GM18508 (cell line): ENCODE data around the gene FAM131B.

Experiments
- ATAC-seq: cut with Tn5 transposase; IDR thresholded peaks from one replicate; pipeline ENCODE4 v1.9.1; 2021; ENCODE audit warnings: moderate number of reproducible peaks; ENCODE audit not compliant: insufficient read depth, unreplicated experiment

The FAM131B gene

DNA sequence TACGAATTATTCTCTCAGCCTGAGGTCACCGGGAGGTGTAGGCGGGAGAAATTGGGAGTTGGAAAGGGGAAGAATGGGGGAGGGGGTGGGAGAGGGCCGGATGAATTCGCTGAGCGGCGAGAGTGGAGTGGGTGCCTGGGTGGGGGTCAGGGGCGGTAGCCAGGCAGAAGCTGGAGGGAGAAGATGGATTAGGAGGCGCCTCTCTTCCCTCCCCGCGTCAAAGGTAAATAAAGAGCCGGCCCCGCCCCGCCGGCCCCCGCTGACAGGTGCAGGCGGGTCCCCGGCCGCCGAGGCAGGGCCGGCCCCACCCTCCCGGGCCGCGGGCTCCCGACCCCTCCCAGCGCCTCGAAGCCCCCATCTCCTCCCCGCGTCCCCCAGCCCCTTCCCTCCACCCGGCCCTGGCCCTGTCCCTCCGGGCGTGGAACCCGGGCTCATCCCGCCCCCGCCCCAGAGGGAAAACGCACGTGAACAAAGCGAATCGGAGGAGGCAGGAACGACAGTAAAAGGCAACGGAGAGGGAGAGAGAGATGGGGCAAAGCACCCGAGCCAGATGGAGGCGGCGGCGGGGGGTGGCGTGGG, 872 bp downstream of the FAM131B start:
- no peak for ATAC-seq

DNA sequence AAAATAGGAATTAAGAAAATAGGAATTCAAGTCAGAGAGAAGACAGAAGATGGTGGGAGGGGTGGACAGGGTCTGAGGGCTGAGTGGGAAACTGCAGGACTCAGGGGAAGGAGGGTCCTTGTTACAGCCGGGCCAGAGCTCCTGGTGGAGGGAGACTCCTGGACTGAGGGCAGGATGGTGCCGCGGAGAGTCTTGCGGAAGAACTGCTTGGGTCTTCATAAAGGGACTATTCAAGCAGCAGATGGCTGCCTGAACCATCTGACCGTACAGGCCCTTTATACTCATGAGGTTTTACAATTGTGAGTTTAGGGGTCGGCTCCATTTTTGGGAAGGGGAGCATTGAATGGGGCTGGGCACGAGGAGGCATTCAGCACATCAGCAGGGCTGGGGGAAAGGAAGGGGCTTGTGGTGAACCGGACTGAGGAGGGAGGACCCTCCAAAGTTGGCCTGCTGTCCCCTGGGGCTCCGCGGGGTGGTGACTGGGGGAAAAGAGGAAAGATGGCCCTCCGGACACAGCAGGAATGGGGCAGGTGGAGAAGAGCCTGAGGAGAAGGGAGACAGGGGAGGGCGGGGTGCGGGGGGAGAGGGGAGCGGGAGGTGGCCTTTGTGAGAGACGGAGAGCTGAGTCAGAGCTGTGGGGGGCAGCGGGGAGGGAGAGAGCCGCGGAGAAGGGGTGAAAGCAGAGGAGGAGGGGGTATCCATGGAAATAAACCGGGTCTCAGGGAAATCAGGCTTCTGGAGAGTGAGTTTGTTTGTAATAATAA, 1.5 kb downstream of the FAM131B start:
- no peak for ATAC-seq

DNA sequence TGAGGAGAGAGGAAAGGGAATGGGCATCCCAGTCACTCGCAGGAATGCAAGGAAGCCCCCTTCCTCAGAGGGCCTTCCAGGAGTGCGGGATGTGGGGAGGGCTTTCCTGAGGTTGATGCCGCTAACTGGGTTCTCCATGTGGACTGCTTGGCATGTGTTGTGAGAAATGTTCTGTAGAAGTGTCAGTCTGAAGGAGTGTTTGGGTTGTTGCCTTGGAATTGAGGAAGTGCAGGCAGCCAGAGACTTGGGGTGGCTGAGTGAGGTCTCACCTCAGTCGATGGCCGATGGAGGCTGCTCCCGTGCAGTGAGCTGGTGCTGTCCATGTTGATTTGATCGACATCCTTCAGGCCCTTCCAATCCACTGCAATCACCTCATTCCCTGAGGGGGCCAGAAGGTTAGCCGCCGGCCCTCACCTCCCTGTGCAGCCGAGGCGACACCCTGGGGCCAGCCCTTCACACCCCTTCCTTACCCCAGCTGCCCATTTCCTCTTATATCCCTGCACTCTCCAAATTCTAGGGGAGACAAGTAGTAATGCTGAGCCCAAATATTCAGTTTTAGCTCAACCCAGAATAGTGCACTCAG, 2.7 kb downstream of the FAM131B start:
- no peak for ATAC-seq

DNA sequence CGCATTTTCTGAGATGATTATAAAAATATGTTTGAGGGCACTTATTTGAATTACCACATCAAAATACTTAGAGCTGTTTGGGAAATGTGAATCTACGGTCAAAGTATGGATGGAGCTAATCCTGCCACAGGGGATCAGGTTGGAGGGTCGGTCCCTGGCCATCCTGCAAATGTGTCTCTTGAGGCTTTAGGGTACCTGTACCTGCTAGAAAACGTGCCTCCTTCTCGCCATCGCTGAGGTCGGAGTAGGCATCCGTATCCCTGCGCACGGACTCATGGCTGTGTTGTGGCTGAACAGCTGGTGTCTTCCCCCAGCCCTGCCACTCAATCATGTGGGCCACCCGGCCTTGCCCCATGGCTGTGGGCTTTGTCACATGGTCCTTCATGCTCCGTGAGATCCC, 3.9 kb downstream of the FAM131B start:
- ATAC-seq, result no peak

DNA sequence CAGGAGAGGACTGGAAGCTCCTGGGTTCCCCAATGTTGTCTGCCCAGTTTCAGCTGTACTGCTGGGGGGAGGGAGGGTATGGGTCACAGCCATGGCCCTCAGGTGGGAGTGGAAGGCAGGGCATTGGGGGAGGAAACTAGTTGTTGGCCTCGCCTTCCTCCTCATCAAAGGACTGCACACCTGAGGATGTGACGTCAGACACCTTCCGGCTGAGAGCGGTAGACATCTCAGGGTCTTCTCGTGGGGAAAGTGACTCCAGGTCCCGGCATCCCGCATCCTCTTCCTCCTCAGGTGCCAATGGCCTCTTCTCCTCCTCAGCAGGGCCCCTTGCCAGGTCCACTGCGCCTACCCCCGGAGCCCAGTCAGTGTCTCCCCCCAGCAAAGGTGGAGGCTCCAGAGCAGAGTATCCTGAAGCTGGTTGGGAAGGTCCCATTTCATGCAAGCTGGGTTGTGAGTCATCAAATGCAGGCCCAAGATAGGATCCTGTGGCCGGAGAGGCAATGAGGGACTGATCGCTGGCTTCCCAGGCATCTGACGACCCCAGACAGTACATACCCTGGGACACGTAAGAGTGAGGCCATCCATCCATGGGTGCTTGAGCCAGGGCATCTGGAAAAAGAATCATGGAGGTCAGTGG, 6.0 kb downstream of the FAM131B start:
- no peak for ATAC-seq

DNA sequence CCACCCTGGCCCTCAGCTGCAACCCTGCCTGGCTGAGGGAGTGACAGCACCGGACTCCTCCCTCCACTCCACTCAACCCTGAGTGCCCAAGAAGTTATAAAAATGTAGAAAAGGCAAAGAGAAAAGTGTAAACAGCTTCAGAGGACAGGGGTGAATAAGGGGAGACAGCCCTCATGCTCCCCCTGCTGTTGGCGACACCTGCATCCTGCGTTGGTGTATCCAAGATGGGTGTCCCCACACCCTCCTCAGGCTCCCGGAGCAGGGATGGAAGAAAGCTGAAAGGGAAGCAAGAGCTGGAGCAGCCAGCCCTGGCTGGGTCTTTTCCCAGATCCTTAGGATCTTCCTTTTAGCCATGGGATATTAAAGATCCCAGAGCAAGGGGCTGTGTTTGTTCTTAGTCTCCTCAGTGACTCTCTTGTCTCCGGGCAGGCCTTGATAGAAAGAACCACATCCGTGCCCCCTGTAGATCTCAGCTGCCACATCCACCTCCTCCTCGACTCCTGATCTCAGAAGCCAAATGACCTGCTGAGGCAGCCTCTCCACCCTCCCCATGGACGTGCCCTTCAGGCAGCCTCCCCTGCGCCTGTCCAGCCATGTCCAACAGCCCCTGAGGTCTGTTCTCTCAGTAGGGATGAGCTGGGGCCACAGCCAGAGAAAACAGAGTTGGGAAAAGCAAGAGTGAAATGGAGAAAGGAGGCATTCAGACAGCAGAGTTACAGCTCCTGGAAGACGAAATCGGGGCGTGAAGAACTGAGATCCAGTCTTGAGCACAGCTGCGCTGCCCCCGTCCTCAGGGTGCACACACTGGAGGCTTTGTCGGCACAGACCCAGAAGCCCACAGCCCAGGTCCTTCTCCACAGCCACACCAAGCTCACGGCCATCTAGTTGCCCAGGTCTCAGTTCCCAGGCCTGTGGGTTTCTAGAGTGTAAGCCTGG, 6.8 kb downstream of the FAM131B start:
- no peak for ATAC-seq

DNA sequence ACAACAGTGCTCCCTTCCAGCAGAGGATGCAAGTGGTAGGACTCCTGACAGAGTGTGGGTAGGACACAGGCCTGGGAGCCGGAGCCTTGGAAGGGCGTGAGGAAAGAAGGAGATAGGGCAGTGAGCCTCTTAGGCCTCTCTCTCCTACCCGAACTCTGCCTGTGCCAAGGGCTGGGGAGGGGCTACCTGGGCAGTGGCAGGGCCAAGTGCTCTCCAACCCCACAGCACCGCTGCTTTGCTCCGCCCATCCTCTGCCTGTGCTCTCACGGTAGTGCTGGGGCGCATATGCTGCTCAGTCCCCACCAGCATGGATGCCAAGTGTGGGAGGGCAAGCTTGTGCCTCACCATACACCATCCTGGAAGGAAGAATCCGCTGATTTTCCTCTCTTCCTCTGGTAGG, 7.5 kb downstream of the FAM131B start:
- no peak for ATAC-seq

DNA sequence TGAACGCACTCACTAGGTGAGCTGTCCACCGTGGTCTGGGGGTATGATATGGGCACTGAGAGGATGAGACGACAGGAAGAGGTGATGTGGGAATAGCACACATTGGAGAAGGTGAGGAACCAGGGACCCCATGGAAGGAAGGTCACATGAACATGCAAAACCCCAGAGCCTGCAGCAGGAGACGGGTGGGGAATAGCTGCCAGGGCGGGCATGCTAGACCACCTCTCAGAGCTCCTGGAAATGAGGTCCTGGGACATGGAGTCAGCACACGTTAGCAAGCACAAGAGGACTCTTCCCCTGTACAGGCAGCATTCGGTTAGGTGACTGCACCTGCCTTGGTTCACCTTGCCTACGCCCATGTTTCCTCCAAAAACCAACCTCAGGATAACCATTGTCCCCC, 8.1 kb downstream of the FAM131B start:
- ATAC-seq, result no peak

DNA sequence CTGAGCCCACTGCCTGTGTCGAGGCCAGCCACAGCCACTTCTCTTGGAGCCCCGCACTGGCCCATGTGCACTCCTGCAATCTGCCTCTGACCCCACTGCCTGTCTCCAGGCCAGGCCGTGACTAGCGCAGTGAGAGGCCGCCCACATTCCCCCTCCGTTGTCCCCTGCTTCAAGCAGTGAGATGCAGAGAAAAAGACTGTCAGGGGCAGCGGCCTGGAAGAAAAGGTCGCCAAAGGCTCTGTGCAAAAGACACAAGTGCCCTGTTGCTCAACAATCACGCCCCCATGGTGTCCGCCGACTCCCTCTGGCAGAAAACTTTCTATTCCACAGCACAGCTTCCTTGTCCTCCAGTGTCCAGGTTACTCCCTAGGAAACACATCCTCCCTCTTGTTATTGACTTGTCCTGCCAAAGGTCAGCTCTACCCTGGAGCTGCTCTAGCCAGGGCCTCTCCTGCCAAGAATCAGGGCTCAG, 9.9 kb downstream of the FAM131B start:
- no peak for ATAC-seq

DNA sequence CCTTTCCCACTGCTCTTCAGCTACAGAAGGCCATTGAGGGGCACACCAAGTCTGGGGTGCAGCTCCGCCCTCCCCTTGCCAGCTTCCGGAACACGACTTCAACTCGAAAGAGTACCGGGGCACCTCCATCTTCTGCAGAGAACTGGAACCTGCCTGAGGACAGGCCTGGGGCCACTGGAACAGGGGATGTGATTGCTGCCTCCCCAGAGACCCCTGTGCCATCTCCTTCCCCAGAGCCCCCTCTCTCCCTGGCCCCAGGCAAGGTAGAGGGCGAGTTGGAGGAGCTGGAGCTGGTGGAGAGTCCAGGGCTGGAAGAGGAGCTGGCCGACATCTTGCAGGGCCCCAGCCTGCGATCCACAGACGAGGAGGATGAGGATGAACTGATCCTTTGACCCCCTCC, 10.9 kb downstream of the FAM131B start:
- no peak for ATAC-seq

DNA sequence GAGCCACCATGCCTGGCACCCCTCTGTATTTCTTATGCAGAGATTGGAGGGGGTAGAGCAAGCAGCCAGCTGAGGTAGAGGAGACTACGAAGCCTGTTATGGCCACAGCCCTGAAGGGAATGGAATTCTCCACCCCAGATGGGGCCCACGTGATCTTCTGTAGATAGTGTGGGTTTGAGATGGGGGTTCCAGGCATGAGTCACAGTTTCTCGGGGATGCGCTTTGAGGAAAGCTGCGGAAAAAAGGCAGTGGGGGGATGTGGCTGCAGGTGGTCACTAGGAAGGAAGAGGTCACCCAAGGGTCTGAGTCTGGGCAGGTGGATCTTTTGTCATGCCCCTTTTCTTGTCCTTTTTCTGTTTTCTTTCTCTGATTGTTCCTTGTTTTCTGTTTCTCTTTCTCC, 11.5 kb downstream of the FAM131B start:
- no peak for ATAC-seq

DNA sequence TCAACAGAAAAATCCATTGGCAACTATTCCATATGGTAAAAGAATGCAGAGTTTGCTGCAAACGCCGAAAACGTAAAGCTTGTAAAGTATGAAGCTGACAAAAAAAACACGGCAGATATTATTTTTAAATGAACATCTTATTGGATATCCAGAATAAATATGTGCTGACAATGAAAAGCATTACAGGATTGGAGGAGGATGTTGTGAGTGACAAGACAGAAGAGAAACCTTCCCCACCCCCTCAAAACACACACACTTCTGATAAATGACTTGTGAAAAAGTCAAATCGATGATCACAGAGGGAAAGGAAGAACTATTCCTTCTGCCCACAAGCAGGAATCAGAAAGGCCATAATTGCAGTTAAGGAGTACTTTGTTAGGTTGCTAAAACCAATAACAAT, 14.6 kb downstream of the FAM131B start:
- no peak for ATAC-seq

DNA sequence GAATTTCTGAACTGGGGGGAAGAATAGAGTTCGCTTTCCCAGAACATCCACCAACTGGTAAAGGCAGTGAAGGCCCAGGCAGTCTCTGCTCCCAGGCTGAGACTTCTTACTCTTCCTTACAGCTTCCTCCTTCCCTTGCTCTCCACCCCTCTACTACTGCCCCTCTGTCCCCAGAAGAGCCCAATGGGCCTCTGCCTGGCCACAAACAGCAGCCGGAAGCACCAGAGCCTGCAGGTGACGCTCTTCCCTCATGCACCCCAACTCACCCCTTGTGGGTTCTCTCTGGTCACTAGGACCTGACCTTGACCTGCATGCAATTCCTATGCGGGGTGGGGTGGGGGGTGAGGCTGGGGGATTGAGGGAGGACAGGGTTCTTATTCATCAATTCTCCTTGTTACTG, 16.5 kb downstream of the FAM131B start:
- ATAC-seq, result no peak

DNA sequence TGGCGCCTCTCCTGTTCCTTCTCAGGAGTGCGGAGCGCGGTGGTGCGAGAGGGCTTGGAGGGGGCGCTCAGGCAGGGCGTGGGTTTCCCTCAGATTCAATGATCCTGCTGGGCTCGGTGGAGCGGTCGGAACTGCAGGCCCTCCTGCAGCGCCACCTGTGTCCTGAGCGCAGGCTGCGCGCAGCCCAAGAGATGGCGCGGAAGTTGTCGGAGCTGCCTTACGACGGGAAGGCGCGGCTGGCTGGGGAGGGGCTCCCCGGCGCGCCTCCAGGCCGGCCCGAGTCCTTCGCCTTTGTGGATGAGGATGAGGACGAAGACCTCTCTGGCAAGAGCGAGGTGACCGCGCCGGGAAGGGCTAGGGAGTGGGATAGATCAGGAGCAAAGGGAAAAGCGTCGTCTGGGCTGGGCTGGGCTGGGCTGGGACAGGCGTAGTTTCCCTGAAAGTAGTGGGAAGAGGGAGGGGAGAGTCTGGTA, 17.0 kb downstream of the FAM131B start:
- ATAC-seq, result peak; percentile 53

DNA sequence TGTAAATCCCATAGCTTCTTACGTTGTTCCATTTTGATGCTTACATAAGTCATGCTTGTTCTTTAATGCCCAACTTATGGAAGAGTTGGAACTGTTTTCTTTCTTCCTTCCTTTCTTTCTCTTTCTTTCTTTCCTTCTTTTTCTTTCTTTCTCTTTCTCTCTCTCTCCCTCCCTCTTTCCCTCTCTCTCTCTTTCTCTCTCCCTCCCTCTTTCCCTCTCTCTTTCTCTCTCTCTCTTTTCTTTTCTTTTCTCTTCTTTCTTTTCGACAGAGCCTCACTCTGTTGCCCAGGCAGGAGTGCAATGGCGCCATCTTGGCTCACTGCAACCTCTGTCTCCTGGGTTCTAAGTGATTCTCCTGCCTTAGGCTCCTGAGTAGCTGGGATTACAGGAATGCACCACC, 18.9 kb downstream of the FAM131B start:
- no peak for ATAC-seq

DNA sequence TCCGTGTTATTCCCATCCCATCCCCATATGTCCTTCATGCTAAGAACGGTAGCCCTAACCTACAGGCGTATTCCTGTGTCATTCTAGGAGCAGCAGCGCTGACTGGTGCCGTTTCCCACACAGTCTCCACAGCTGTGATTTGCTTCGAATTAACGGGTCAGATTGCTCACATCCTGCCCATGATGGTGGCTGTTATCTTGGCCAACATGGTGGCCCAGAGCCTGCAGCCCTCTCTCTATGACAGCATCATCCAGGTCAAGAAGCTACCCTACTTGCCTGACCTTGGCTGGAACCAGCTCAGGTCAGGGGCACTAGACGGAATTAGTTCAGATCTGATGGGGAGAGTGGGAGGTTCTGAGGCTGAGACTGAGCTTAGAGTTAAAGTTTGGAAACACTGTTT, 20.7 kb downstream of the FAM131B start:
- ATAC-seq, result no peak

DNA sequence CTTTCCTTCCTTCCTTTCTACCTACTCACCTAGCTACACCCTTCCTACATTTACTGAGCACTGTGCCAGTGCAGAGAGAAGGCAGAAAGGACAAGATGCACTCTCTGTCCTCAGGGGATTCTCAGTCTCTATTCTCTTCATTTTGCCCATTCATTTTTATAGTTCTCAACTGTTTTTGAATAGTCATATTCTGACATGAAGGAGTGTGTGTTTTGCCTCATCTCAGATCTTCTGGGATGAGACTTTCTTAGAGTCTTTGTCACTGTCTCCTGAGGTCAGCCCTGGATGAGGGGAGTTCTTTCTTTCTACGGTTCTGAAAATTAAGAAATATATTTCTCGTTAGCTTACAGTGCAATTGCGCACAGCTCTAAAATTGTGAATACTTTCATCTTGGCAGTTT, 25.3 kb downstream of the FAM131B start:
- no peak for ATAC-seq

DNA sequence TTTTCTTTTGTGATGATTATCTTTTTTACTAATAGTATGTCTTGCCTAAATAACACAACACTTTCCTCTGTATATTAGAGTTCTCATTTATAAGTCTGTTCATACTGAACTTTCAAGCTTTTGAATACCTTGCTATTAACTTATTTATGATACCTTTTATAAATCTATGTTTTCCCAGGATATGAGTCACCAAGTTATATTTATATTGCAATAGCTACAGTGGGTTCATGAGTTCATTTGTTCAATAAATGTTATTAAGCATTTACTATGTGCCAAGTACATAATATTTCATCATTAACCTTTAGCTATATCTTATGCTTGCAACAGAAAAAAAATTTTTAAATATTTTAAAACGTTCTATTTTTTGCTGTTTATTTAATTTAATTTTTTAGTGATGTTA, 28.3 kb downstream of the FAM131B start:
- ATAC-seq, result no peak

DNA sequence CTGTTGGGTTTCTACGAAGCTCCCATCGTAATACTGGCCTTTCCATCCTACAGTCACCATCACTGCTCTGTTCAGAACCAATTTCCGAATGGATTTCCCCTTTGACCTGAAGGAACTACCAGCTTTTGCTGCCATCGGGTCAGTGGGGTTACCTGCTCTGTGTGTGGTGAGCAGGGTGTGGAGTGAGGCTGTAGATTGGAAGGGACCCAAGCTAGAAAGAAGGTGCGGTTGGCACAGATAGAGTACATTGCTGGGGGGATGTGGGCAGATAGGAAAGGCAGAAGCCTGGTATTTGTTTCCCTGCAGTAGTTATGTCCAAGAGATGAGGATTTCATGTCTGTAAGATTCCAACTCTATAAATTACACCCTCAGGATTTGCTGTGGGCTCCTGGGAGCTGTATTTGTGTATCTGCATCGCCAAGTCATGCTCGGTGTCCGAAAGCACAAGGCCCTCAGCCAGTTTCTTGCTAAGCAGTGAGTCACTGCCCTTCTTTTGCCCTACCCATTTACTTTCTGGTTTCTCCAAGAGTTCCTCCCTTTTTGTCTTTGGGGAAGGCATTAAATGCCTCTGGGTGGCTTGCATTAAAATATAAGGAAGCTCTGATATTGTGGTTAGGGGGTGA, 31.2 kb downstream of the FAM131B start:
- no peak for ATAC-seq
